H1 (cell line): ENCODE results near the gene ZNF808. TPM values are rescaled to one million over a fixed set of nuclear protein-coding genes. Genes with fewer than 3 reads are reported as not detected.
A peak's percentile ranks its signal among the peaks of the same experiment; 100 is the strongest.
"Not testable (repeated sequence)": the region's sequence is repeated elsewhere in the genome, so short reads cannot be mapped to it uniquely, and the experiment has no call there.

Experiments used
- CTCF ChIA-PET: fragments of 300-600 bp; sonication (Branson Sonifier 250); formaldehyde crosslinking; loops from one replicate; lab custom pipeline; 2021; ENCODE audit not compliant: partially characterized antibody; lab: Charles Lee
- POLR2A ChIA-PET: fragments of 300-600 bp; sonication (Branson Sonifier 250); formaldehyde crosslinking; loops from one replicate; lab custom pipeline; 2021; ENCODE audit warnings: inconsistent platforms; ENCODE audit not compliant: partially characterized antibody; lab: Charles Lee
- DNase-seq, 2 experiments: peaks; one replicate each; pipeline versions ENCODE4 v3.0.0 to v3.0.0-alpha.2; 2010 to 2022; ENCODE audit warnings: low spot score in 2 of 2, low read depth in 1 of 2, mixed read lengths in 1 of 2
- FAIRE-seq: peaks from 2 replicates; lab custom pipeline; 2011; peaks lifted over from hg19 to GRCh38; lab: Jason Lieb, UNC
- H2AFZ ChIP-seq: 2 replicates; pipeline ENCODE4 v1.8.1; 2012; ENCODE audit warnings: low read length, inconsistent platforms
- H2AK5ac ChIP-seq: 2 replicates; pipeline ENCODE4 v1.6.1; 2013; ENCODE audit warnings: low read depth, low read length
- H2BK120ac ChIP-seq: replicated peaks from 2 replicates; pipeline ENCODE3; 2013; ENCODE audit warnings: low read depth, low read length, inconsistent platforms
- H2BK12ac ChIP-seq: 2 replicates; pipeline ENCODE4 v1.6.1; 2013; ENCODE audit warnings: low read depth, low read length
- H2BK15ac ChIP-seq: 2 replicates; pipeline ENCODE4 v1.6.1; 2013; ENCODE audit warnings: low read length
- H2BK20ac ChIP-seq: 2 replicates; pipeline ENCODE4 v1.6.1; 2013; ENCODE audit warnings: low read length
- H2BK5ac ChIP-seq: 2 replicates; pipeline ENCODE4 v1.6.1; 2013; ENCODE audit warnings: low read depth, low read length
- H3K14ac ChIP-seq: 2 replicates; pipeline ENCODE4 v1.6.1; 2013; ENCODE audit warnings: inconsistent platforms; ENCODE audit not compliant: insufficient read length
- H3K18ac ChIP-seq: 2 replicates; pipeline ENCODE4 v1.6.1; 2013; ENCODE audit warnings: low read length; ENCODE audit errors: extremely low read depth
- H3K23ac ChIP-seq: 2 replicates; pipeline ENCODE4 v1.6.1; 2013; ENCODE audit warnings: inconsistent platforms; ENCODE audit not compliant: insufficient read length
- H3K23me2 ChIP-seq: 2 replicates; pipeline ENCODE4 v1.6.1; 2013; ENCODE audit warnings: low read depth, low read length
- H3K27ac ChIP-seq: 2 replicates; pipeline ENCODE4 v1.6.1; 2011; ENCODE audit warnings: low read depth, low read length, inconsistent platforms
- H3K27me3 ChIP-seq, 4 experiments: replicated peaks in 1 of 4; 1 replicate in 1 of 4; 2 replicates in 3 of 4; pipeline versions ENCODE4 v1.6.1 to v1.8.1; 2011 to 2013; ENCODE audit warnings: low read length in 3 of 4, mild to moderate bottlenecking in 3 of 4, inconsistent platforms in 2 of 4, mixed read lengths in 2 of 4, moderate library complexity in 1 of 4; ENCODE audit not compliant: control insufficient read depth in 3 of 4, insufficient read depth in 3 of 4; ENCODE audit errors: extremely low read depth in 1 of 4
- H3K36me3 ChIP-seq, 4 experiments: 2 replicates each; pipeline versions ENCODE4 v1.6.1 to v1.8.1; 2011 to 2013; ENCODE audit warnings: mild to moderate bottlenecking in 4 of 4, low read length in 3 of 4, moderate library complexity in 2 of 4, control low read depth in 1 of 4, inconsistent platforms in 1 of 4; ENCODE audit not compliant: insufficient read depth in 4 of 4, control insufficient read depth in 2 of 4
- H3K4ac ChIP-seq: replicated peaks from 2 replicates; pipeline ENCODE3; 2013; ENCODE audit warnings: low read length, low read depth, mixed read lengths, inconsistent platforms; ENCODE audit not compliant: insufficient read length
- H3K4me1 ChIP-seq, 4 experiments: replicated peaks in 1 of 4; 1 replicate in 1 of 4; 2 replicates in 3 of 4; pipeline versions ENCODE4 v1.6.1 to v1.8.1; 2011 to 2013; ENCODE audit warnings: low read length in 3 of 4, inconsistent platforms in 2 of 4, mixed read lengths in 1 of 4; ENCODE audit not compliant: insufficient read depth in 4 of 4, control insufficient read depth in 3 of 4
- H3K4me2 ChIP-seq, 2 experiments: 2 replicates each; pipeline versions ENCODE4 v1.6.1 to v1.8.1; 2011 to 2013; ENCODE audit warnings: low read depth in 2 of 2, low read length in 2 of 2, control low read depth in 1 of 2, inconsistent platforms in 1 of 2, mild to moderate bottlenecking in 1 of 2; ENCODE audit not compliant: insufficient read depth in 1 of 2
- H3K4me3 ChIP-seq, 4 experiments: fragments of 200-600, 300-600 bp in 1 of 4; sonication (generic), shearing (Covaris generic), sonication (Bioruptor Twin) in 1 of 4; 2 replicates each; pipeline versions ENCODE4 v1.5.1 to v1.8.1; 2011 to 2016; ENCODE audit warnings: low read length in 4 of 4, low read depth in 3 of 4, control low read depth in 2 of 4, inconsistent platforms in 2 of 4, mild to moderate bottlenecking in 2 of 4, mixed read lengths in 1 of 4, moderate library complexity in 1 of 4; ENCODE audit not compliant: insufficient read depth in 2 of 4; ENCODE audit errors: extremely low read depth in 1 of 4
- H3K56ac ChIP-seq: replicated peaks from 2 replicates; pipeline ENCODE3; 2013; ENCODE audit warnings: low read depth, mild to moderate bottlenecking, mixed read lengths, low read length, inconsistent platforms; ENCODE audit not compliant: insufficient read length
- H3K79me1 ChIP-seq: 2 replicates; pipeline ENCODE4 v1.6.1; 2013; ENCODE audit warnings: low read depth, low read length, control low read depth
- H3K79me2 ChIP-seq, 2 experiments: 2 replicates each; pipeline versions ENCODE4 v1.6.1 to v1.8.1; 2012 to 2013; ENCODE audit warnings: low read length in 2 of 2, mild to moderate bottlenecking in 2 of 2, inconsistent platforms in 1 of 2; ENCODE audit not compliant: insufficient read depth in 2 of 2, control insufficient read depth in 1 of 2
- H3K9ac ChIP-seq, 4 experiments: replicated peaks in 1 of 4; 1 replicate in 1 of 4; 2 replicates in 3 of 4; pipeline versions ENCODE4 v1.6.1 to v1.8.1; 2011 to 2013; ENCODE audit warnings: low read depth in 3 of 4, low read length in 3 of 4, control low read depth in 2 of 4, mild to moderate bottlenecking in 2 of 4, moderate library complexity in 2 of 4, inconsistent platforms in 1 of 4; ENCODE audit errors: extremely low read depth in 1 of 4
- H3K9me3 ChIP-seq, 2 experiments: 2 replicates each; pipeline versions ENCODE4 v1.6.1 to v1.8.1; 2012 to 2013; ENCODE audit warnings: mild to moderate bottlenecking in 2 of 2, moderate library complexity in 2 of 2, control low read depth in 1 of 2, inconsistent platforms in 1 of 2, low read depth in 1 of 2, low read length in 1 of 2, mixed read lengths in 1 of 2; ENCODE audit not compliant: insufficient read depth in 2 of 2
- H4K20me1 ChIP-seq, 2 experiments: replicated peaks in 1 of 2; 2 replicates each; pipeline versions ENCODE3 to v1.8.1; 2011 to 2013; ENCODE audit warnings: inconsistent platforms in 2 of 2, low read length in 2 of 2, mild to moderate bottlenecking in 1 of 2; ENCODE audit not compliant: insufficient read depth in 2 of 2, control insufficient read depth in 1 of 2
- H4K5ac ChIP-seq: 2 replicates; pipeline ENCODE4 v1.6.1; 2013; ENCODE audit warnings: low read length, low read depth, mixed read lengths, inconsistent platforms; ENCODE audit not compliant: insufficient read length
- H4K8ac ChIP-seq: 2 replicates; pipeline ENCODE4 v1.8.0; 2013; ENCODE audit warnings: mild to moderate bottlenecking, moderate library complexity, low read length, inconsistent platforms; ENCODE audit not compliant: insufficient read depth; ENCODE audit errors: extremely low read depth
- H4K91ac ChIP-seq: replicated peaks from 2 replicates; pipeline ENCODE3; 2013; ENCODE audit warnings: low read length, mixed read lengths, inconsistent platforms; ENCODE audit not compliant: insufficient read length
- ASH2L ChIP-seq: fragments of 200-600, 300-600 bp; sonication (generic); IDR thresholded peaks from one replicate; pipeline ENCODE4 v1.7.1; 2017; ENCODE audit warnings: low read length
- EGR1 ChIP-seq: IDR thresholded peaks from 2 replicates; pipeline ENCODE4 v1.6.1; 2011; ENCODE audit warnings: low read depth, low read length, borderline replicate concordance
- GTF2F1 ChIP-seq: IDR thresholded peaks from 2 replicates; pipeline ENCODE4 v1.6.1; 2012; ENCODE audit warnings: low read depth, low read length, improper control_type of control experiment, borderline replicate concordance
- POLR2AphosphoS5 ChIP-seq: IDR thresholded peaks from 2 replicates; pipeline ENCODE4 v1.6.1; 2011; ENCODE audit warnings: low read depth, low read length
- TEAD4 ChIP-seq: IDR thresholded peaks from 2 replicates; pipeline ENCODE4 v1.6.1; 2012; ENCODE audit warnings: low read depth, low read length, inconsistent platforms, mixed read lengths
- WGBS, 2 experiments: shearing (Covaris generic) in 1 of 2; methylation state at CpG; one replicate each; pipeline versions ENCODE4 v1.1.6 to v1.1.7; 2013 to 2015; ENCODE audit warnings: low lambda C conversion rate in 2 of 2, mixed read lengths in 2 of 2, inconsistent platforms in 1 of 2, low coverage in 1 of 2, missing lambda C conversion rate in 1 of 2; ENCODE audit not compliant: insufficient replicate concordance in 2 of 2, insufficient coverage in 1 of 2, insufficient read length in 1 of 2; ENCODE audit errors: extremely low coverage in 1 of 2, missing lambda C conversion rate in 1 of 2; 5-methylcytosine and 5-hydroxymethylcytosine counted together
- polyA plus RNA-seq, 7 experiments: library from polyadenylated mRNA; depleted of rRNA in 3 of 7; stranded (reverse) in 5 of 7; unstranded in 2 of 7; fragments of >200 nt in 5 of 7; fragments of 200-250 nt in 2 of 7; gene quantifications; 1 replicate in 5 of 7; 2 replicates in 1 of 7; 4 replicates in 1 of 7; pipeline versions ENCODE4 v1.2.1 to v1.2.3, GENCODE V29; 2011 to 2013; ENCODE audit warnings: missing spikeins in 2 of 7, mixed read lengths in 2 of 7
- total RNA-seq: library from RNA; stranded (reverse); fragmentation: NEBNext Ultra II Directional; extraction: Animal tissue kit (Norgen Biotek cat#: 25700); gene quantifications from 2 replicates; pipeline ENCODE4 v1.2.1, GENCODE V29; 2021
- TF ChIP-seq, protein P1 (sequence below): IDR thresholded peaks from 2 replicates; pipeline ENCODE4 v1.6.1; 2012; ENCODE audit warnings: inconsistent platforms

ZNF808 gene
- total and polyA plus RNA-seq, 2 of the 8 experiments (the other 6 are each of a cell fraction or from before 2014, with no cell fraction given): 3.9 to 25.9 TPM

DNA sequence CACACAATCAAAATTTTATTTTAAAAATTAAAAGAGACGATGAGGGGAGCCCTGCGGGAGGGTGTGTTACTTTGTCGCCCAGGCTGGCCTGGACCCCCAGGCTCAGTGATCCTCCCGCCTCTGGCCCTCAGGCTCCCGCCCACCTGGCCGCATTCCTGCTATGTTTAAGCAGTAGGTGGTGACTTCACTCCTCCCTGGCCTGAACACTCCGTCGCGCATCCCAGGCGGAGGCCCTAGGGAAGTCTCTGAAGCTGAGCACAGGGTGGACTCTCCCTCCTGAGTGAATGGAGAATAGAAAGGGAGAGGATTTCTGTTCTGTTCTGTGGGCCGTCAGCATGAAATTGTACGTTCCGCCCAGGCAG is 42.2 kb downstream of the ZNF808 start:
- H3K56ac ChIP-seq, FAIRE-seq, H3K23ac ChIP-seq, POLR2A ChIA-PET, H2BK20ac ChIP-seq, H3K18ac ChIP-seq, H3K79me2 ChIP-seq, H3K4ac ChIP-seq, H4K91ac ChIP-seq, H3K36me3 ChIP-seq, H3K79me1 ChIP-seq, H4K8ac ChIP-seq, H4K20me1 ChIP-seq, H2AFZ ChIP-seq, H3K23me2 ChIP-seq, H3K9me3 ChIP-seq, H2BK12ac ChIP-seq, H2AK5ac ChIP-seq, H3K4me1 ChIP-seq, H3K27me3 ChIP-seq, H2BK120ac ChIP-seq, H3K14ac ChIP-seq, H2BK15ac ChIP-seq: not testable (repeated sequence)
- Histone ChIP-seq H3K4me3 (peak overlapping the region; percentile 25 to 96 (median 46); a peak in 7 of 8 replicates), H4K5ac (peak overlapping the region; percentile 54), H3K27ac (peak overlapping the region; percentile 75; the same call in 1 of the 2 replicates), H2BK5ac (peak overlapping the region; percentile 1; the same call in 1 of the 2 replicates), H3K9ac (peak overlapping the region in 2 of 4 experiments; percentile 34 to 43; a peak in 3 of 7 replicates), H3K4me2 (peak overlapping the region; percentile 74 to 91)
- WGBS, 2 experiments: 10% methylated on average over 10 of the region's 13 CpGs; no CpG with 5 or more reads in 1 of the 2 experiments
- TF ChIP-seq, protein P1, sequence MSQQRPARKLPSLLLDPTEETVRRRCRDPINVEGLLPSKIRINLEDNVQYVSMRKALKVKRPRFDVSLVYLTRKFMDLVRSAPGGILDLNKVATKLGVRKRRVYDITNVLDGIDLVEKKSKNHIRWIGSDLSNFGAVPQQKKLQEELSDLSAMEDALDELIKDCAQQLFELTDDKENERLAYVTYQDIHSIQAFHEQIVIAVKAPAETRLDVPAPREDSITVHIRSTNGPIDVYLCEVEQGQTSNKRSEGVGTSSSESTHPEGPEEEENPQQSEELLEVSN: peak; percentile 47
- TF ChIP-seq GTF2F1: 0 out of 2 replicates have a peak, but pooled peaks have one; percentile 9
- TF ChIP-seq EGR1: peak; percentile 28; the same call in 1 of the 2 replicates
- TF ChIP-seq POLR2AphosphoS5: peak; percentile 42; the same call in 1 of the 2 replicates
- peak; percentile 85 for TF ChIP-seq TEAD4
- peak; percentile 71 for TF ChIP-seq ASH2L
- DNase-seq: peak; percentile 63 to 77
- CTCF ChIA-PET: interaction anchor here (1.1 kb wide), 1 partner anchor 43 kb away, joined by 3 read pairs; no protein-coding TSS in a partner anchor
